GM20000 (cell line): ENCODE measurements around the gene NUP155.
A peak's percentile ranks its signal among the peaks of the same experiment; 100 is the strongest.
"Not testable (repeated sequence)": the region's sequence is repeated elsewhere in the genome, so short reads cannot be mapped to it uniquely, and the experiment has no call there.

ENCODE experiments used
- DNase-seq: peaks from one replicate; pipeline ENCODE4 v3.0.0; 2012; ENCODE audit warnings: low spot score
- TF ChIP-seq, protein P1 (sequence below): IDR thresholded peaks from 2 replicates; pipeline ENCODE4 v1.5.1; 2012; ENCODE audit warnings: mild to moderate bottlenecking, control low read depth; ENCODE audit errors: extremely low read depth, missing control alignments

The NUP155 gene

GRCh38 chr5:37272511-37272910 lies 98.4 kb downstream of the NUP155 start:
- no peak for DNase-seq
- TF ChIP-seq, protein P1, sequence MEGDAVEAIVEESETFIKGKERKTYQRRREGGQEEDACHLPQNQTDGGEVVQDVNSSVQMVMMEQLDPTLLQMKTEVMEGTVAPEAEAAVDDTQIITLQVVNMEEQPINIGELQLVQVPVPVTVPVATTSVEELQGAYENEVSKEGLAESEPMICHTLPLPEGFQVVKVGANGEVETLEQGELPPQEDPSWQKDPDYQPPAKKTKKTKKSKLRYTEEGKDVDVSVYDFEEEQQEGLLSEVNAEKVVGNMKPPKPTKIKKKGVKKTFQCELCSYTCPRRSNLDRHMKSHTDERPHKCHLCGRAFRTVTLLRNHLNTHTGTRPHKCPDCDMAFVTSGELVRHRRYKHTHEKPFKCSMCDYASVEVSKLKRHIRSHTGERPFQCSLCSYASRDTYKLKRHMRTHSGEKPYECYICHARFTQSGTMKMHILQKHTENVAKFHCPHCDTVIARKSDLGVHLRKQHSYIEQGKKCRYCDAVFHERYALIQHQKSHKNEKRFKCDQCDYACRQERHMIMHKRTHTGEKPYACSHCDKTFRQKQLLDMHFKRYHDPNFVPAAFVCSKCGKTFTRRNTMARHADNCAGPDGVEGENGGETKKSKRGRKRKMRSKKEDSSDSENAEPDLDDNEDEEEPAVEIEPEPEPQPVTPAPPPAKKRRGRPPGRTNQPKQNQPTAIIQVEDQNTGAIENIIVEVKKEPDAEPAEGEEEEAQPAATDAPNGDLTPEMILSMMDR, result no peak

DNA sequence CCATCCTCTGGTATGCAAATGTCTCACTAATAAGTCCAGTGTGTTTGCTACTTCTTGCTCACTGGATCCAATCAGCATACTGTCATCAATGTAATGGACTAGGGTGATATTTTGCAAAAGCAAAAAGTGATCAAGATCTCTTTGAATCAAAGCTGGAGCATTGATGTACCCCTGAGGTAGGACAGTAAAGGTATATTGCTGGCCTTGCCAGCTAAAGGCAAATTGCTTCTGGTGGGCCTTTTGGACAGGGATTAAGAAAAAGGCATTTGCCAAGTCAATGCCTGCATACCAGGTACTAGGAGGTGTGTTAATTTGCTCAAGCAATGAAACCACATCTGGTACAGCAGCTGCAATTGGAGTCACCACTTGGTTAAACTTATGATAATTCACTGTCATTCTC lies 102.8 kb downstream of the NUP155 start:
- not testable (repeated sequence) for DNase-seq

DNA sequence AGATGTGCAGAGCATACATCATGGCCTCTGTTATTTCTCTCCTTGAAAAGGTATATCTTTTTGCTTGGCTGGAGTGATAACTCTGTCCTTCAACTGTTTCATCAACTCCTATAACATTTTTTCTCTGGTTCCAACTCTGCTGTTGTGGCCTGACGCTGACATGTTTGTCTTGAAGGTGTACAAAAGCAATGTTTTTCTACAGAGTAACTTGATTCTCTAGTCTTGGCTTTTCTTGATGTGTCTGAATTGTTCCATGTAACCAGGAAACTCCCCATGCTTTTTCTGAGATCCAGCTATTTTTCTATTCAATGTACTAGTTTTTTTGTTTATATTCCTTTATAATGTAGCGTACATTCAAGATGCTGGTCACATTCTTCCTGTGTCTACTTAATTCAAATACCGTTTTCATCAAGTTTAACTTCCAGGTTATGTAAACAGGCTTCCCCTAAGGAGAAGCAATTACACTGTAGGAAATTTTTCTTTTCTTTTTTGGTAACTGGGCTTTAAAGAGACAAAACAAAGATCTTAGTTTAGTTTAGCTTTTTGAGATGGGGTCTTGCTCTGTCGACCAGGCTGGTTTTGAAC lies 115.0 kb downstream of the NUP155 start:
- no peak for DNase-seq
- TF ChIP-seq, protein P1, result no peak

DNA sequence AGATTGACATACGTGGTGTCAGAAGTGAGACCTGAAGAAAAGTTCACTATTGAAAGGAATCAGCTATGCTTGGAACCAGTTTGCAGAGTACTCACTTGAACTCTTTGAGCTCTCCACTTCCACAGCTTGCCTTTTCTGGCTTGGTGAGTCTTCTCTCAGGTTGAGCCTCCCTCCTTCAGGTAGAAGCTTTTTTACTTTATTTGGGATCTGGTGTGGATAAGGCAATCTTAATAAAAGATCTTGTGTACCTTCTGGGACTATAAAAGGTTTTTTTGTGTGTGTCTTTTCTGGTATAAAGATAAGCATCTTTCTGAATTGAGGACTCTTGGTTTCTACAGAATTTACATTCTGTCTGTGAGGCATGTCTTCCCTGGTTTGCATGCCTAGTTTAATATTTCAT lies 116.3 kb downstream of the NUP155 start:
- no peak for DNase-seq
- TF ChIP-seq, protein P1, result no peak

- DNase-seq, result no peak
- TF ChIP-seq, protein P1, result no peak
Observed at GRCh38 chr5:37251665-37252064, 119.2 kb downstream of the NUP155 start.

GRCh38 chr5:37249815-37250164 lies 121.1 kb downstream of the NUP155 start:
- TF ChIP-seq, protein P1, result no peak
- no peak for DNase-seq

DNA sequence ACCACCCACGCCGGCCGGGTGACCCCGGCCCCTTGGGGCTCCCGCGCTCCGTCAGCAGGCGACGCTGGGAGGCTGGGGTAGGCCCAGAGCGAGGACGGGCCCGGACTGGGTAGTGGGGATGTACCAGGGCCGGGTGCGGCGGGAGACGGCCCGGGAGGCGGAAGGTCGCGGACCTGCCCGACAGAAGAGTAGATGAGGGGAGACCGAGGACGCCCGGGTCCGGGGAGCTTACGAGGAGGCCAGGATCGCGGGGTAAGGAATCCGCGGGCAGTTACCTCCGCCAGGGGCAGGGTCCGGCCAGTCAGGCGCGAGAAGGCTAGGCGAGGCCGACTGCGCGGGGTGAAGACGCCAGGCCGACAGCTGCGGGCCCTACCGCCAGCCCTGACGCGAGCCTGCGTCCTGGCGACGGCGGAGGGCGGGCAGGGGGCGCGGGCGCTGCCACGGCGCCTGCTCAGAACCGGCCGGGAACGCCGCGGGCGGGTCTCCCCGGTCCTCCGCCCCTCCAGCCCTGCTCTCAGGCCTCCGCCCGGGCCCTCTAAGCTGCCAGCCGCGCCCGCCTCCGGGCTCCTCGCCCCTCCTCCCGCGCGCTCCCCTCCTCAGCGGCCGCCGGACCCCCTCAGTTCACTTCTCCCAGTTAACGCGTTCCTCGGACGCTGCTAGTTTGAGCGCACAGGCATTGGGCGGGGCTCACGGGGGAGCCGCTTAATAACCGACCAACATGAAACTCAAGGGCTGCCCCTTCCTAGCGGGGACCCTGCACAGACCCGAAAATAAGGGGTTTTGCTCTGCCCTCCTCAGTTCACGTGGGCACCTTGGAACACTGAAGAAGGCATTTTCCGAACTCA lies 121.7 kb downstream of the NUP155 start, which contains the start of gene CPLANE1:
CPLANE1 (minus strand) TSS at position 407 of the 845 bp plus-strand sequence. CDS start 1,678 bp downstream, outside the sequence.
- TF ChIP-seq, protein P1, result no peak
- peak; percentile 89 for DNase-seq

DNA sequence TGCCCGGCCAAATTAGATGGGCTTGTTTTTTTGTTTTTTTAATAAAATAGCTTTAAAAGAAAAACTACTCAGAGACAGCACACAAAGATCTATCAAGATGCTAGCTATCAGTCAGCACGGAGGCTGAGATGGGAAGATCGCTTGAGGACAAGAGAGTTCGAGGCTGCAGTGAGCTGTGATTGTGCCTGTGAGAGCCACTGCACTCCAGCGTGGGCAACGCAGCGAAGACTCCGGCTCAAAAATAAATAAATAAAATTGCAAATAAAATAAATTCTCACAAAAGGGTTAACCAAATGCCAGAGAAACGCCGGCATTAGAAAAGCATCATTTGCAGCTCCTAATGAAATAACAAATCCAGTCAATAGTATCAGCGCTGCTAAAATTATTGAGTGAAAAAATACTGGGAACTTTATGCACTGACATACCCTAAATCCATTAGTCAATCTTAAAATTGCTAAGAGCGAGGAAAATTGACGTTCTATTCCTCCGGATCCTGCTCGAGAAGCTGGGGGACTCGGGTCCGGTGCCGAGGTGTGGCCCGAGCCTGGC lies 122.4 kb downstream of the NUP155 start:
- no peak for DNase-seq
- TF ChIP-seq, protein P1, result no peak
